Left renal pelvis (tissue), 4 donors: ENCODE results near the gene ZNF597. TPM values are rescaled to one million over a fixed set of nuclear protein-coding genes. Genes with fewer than 3 reads are reported as not detected.
"Not testable (repeated sequence)": the region's sequence is repeated elsewhere in the genome, so short reads cannot be mapped to it uniquely, and the experiment has no call there.

Experiments used
- DNase-seq, 4 donors: peaks; one replicate each; pipeline ENCODE4 v3.0.0-alpha.2; 2013; ENCODE audit warnings: low read depth in 4 of 4, low spot score in 3 of 4
- polyA plus RNA-seq, 4 donors: library from polyadenylated mRNA; unstranded; fragments of 120-200 nt; gene quantifications; one replicate each; pipeline ENCODE4 v1.2.1, GENCODE V29; 2013; ENCODE audit not compliant: insufficient read length in 4 of 4

Gene ZNF597
- polyA plus RNA-seq, 4 donors: 3.4 to 4.2 (median 3.9) TPM

DNA sequence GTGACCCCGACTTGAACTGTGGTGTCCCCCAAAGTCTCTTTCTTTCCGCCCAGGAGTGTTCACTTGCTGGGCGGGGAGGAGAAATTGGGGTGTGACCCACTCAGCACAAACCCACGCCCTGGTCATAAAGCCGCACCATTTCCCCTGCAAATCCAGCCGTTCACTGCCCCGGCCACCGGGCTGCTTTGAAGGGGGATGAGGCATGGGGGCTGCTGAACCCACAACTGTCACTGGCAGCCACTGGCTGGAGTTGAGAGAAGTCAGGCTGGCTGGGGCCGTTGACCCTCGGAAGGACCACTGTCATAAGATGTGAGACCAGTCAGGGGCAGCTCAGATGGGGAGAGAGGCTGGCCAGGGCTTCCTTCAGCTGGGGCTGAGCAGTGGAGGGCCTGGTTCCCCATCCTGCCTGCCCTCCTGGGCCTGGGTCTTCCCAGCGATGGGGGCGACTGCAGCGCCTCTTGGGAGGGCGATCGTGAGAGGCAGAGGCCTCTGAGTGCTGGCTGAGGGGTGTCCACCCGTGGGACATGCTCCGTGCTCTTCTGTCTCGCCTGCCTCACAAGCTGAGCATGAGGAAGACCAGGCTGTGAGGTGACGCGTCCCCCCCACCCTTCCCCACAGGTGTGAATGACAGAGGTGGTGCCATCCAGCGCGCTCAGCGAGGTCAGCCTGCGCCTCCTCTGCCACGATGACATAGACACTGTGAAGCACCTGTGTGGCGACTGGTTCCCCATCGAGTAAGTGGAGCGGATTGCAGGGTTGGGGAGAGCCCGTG, 32.5 kb upstream of the ZNF597 start:
- no peak for DNase-seq

DNA sequence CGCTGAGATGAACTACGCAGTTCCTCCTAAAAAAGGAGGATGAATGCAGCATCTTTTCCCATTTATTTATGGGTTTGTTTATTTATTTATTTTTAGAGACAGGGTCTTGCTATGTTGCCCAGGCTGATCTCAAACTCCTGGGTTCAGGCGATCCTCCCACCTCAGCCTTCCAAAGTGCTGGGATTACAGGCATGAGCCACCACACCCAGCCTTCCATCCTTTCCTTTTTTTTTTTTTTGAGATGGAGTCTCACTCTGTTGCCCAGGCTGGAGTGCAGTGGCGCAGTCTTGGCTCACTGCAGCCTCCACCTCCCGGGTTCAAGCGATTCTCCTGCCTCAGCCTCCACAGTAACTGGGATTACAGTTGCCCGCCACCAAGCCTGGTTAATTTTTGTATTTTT, 31.6 kb upstream of the ZNF597 start:
- DNase-seq: not testable (repeated sequence)

DNA sequence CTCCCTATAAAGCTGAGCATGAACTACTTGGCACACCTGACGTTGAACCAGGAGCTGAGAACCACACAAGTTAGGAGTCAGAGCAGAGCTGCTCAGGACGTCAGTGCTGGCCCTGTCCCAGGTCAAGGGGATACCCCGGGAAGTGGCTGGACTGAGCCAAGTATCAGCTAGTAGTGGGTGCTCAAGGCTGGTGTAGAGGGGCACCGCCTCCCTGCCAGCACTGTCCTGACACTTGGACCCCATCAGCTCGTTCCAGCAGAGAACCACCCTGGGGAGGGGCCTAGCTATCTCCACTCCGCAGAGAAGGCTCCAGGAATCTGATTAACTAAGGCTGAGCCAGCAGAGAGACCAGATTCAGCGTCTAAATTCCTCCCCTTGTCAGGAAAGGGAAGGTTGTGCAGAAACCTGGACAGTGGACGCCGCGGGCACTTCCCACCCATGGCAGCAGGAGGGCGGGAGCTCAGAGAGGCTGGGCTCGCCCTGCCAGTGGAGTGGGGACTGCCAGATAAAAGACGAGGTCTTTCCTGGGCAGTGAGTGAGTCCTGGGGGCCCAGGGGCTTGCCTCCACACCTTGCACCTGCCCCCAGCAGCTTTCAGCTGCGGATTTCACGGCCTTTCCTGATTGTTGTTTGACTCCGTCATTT, 31.0 kb upstream of the ZNF597 start:
- DNase-seq: no peak

DNA sequence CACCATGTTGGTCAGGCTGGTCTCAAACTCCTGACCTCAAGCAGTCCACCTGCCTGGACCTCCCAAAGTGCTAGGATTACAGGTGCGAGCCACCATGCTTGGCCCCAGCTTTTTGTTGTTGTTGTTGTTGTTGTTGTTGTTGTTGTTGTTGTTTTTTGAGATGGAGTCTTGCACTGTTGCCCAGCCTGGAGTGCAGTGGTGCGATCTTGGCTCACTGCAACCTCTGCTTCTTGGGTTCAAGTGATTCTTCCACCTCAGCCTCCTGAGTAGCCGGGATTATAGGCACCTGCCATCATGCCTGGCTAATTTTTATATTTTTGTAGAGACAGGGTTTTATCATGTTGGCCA, 30.3 kb upstream of the ZNF597 start:
- not testable (repeated sequence) for DNase-seq

DNA sequence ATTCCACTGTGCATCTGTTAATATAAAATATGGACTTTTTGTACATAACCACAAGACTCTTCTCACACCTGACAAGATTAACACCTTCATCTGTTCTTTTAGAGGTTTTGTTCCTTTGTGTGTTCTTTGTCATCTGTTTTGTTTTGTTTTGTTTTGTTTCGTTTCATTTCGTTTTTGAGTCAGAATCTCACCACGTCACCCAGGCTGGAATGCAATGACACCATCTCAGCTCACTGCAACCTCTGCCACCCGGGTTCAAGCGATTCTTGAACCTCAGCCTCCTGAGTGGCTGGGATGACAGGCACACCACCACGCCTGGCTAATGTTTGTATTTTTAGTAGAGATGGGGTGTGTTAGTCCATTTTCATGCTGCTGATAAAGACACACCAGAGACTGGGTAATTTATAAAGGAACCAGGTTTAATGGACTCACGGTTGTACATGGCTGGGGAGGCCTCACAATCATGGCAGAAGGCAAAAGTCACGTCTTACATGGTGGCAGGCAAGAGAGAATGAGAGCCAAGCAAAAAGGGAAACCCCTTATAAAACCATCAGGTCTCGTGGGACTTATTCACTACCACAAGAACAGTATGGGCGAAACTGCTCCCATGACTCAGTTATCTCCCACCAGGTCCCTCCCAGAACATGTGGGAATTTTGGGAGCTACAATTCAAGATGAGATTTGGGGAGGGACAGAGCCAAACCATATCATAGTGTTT, 29.7 kb upstream of the ZNF597 start:
- no peak for DNase-seq

DNA sequence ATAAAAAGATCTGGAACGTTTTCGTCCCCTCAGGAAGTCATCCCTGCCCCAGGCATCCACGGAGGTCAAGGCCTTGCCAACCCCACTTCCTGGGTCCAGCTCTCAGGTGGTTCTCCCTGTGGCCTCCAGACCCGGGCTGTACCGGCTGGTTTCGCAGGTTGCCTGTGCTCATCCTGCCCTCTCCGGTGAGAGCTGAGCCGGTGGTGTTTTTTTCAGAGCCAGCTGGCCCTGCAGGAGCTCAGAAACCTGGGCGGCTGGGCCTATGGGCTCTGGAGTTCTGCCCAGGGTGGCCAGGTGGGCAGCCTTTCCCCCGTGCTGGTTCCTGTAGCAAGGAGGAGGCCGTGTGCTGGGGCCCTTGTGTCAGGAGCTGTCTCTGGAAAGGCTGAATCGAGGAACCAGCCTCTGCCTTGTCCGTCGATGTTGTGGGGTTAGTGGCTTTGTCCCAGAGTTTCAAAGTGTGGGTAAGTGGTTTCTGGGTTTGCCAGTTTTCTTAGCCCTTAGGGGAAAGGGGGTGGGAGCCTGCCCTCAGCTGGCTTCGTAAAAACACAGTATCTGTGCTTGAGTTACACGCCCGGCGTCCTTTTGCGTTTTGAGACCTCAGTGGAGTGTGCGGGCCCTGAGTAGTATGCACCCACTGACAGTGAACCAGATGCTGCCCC, 28.3 kb upstream of the ZNF597 start:
- DNase-seq: no peak

DNA sequence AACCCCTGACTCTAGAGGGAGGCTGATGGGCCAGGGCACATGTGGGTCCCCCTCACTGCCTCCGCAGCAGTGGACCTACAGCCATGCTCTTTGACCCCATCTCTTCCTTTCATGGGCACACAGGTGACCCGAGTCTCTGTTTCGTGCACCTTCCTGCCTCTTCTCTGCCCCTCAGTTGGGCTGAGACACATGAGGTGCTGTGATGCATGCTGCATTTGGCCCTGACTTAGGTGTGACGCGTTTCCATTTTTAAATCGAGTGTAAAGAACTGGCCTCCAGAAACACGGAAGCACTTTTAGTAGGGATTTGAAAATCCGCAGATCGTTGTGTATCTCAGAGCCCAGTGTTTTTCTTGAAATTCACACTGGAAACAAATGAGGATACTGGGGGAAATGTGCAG, 27.4 kb upstream of the ZNF597 start:
- no peak for DNase-seq

DNA sequence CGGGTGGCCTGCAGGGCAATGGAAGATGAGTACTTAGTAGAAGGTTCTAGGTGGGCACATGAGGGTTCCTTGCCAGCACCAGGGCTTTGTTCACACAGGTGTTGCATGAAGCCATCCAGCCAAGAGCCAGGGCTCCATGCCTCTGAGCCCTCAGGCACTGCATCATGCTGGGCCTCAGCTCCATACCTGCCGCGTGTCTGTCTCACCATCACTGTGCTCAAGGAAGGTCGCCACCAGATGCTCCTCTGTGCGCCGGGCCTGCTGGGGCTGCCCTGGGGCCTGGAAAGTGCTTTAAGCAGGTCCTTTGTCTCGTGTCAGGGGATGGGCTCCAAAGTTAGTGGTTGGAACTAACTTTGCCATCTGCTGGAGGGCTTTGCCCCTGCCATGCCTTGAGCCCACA, 26.4 kb upstream of the ZNF597 start:
- DNase-seq: no peak

DNA sequence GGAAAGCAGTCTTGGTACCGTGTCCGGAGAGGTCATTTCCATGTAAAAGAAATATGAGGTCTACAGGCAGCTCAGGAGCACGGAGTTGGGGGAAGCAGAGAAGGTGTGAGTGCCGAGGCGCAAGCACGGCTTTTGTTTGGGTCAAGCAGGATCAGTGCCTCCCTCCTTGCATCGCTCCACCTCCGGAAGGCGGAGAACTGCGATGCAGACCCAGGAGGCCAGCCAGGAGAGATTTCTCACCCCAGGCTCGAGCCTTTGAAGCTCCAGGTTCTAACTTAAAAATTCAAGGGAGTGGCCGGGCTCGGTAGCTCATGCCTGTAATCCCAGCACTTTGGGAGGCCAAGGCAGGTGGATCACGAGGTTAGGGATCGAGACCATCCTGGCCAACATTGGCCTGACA, 25.2 kb upstream of the ZNF597 start:
- DNase-seq: no peak

DNA sequence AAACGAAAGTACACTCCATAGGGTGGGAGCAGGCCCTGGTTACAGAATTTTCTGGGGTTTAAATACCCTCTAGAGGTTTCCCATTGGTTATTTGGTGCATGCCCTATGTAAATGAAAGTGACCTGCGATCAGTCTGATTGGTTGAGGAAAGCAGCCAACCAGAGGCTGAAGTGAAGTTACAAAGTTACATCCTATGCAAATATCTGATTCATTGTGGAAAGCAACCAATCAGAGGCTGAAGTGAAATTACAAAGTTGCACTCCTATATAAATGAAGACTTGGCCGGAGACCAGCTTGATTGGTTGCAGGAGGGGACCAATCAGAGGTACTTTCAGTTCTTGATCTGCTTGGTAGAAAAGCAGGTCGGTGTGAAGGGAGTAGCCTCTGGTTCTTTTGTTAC, 24.6 kb upstream of the ZNF597 start:
- DNase-seq: no peak

DNA sequence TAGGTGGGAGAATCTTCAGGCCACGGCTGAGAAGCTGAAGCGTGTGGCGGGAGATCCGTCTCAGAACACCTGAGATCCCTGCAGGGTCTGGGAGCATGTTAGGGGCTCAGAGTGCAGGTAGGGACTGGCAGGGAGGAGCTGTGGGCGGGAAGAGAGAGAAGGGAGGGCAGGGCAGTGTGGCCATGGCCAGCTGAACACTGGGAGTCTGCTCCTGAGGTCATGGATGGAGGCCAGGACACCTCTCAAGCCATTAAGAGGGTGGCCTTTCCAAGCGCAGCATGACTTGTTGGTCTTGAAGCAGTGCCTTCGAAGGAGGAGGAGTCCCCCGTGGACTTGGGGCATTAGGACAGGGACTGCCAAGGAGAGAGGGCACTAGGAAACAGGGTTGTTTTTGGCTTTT, 23.9 kb upstream of the ZNF597 start:
- DNase-seq: no peak

DNA sequence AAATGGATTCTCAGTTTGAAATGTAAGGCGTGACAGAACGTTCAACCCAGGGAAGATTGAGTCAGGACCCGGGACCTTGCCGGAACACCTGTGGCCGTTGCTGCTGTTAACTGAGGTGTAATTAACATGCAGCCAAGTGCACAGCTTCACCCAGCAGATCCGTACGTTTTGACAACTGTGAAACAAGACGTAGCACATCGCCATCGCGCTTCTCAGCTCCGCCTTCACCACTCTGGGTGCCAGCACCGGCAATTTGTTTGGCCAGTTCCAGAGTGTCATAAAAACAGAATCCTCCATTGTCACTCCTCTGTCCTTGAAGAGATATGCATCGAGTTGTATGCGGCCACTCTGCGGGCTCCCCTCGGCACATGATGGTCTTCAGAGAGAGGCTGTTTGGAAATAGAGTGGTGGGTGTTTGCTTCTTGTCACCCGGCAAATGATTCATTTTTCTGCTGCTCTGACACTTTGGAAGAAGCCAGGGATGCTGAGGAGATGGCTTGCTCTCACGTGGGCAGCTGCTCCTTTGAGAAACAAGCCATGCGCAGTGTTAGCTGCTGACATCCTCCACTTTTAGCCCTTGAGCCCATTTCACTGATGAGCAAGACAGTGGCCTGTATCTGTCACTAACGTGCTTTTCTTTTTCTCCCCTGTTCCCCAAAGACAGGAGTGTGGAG, 22.7 kb upstream of the ZNF597 start:
- DNase-seq: no peak

DNA sequence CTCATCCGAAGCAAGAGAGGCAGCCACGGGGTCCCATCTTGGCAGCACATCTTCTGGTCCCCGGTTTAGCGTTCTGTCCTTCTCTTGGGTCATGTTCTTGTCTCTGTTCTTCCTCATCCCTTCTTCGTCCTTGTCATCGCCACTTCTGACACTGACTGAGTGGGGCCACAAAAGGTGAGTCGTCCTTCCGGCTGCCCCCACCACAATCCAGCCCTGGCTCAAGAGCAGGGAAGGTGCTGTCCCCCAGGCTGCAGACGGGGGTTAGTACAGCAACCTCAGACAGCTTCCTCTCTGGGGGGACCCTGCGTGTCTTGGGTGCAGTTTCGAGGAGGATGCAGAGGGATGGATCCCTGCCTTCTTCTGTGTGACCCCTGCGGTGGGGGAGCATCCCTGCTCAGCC, 22.0 kb upstream of the ZNF597 start:
- no peak for DNase-seq

DNA sequence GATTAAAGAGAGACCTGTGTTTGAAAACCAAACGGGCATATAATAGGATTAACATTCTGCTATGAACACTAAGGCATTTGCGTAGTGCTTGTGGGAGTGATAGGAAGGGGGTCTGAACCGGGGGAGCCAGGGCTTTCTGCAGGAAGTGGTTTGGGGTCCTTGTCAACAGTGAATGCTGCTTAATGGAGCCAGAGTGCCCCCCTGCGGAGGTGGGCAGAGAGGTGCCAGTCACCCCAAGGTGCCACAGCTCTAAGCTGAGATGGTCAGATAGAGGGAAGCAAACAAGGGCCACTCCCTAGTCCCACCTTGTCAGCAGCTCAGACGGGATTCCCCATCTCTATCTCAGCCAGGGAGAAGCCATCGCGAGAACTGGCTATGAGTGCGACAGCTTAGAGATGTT, 17.8 kb upstream of the ZNF597 start:
- no peak for DNase-seq

DNA sequence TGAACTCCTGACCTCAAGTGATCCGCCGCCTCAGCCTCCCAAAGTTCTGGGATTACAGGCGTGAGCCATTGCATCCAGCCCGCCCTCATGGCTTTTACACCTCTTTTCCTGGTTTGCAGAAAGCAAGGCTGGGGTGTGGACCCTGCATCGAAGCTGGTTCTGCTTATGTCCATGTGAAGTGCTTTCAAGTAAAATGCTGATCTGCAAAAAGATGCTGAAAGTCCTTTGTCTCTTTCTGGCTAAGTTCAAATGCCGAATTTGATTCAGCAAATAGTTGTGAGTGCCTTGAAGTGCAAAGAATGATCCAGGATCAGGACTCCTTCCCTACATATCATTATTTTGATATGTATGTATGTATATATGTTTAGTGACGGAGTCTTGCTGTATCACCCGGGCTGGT, 17.3 kb upstream of the ZNF597 start:
- DNase-seq: no peak

DNA sequence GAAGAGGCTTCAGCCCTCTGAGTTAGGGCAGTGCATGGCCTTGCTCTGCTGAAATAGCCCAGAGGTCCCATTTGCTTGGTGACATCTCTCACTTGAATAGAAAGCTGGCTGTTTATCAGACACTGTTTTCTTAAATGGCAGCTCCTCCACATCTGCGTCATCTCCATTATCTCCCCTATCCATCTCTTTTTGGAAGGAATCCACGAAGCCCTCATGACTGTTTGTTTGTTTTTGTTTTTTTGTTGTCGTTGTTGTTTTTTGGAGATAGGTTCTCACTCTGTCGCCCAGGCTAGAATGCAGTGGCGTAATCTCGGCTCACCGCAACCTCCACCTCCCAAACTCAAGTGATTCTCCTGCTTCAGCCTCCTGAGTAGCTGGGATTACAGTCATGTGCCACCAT, 16.8 kb upstream of the ZNF597 start:
- DNase-seq: no peak

DNA sequence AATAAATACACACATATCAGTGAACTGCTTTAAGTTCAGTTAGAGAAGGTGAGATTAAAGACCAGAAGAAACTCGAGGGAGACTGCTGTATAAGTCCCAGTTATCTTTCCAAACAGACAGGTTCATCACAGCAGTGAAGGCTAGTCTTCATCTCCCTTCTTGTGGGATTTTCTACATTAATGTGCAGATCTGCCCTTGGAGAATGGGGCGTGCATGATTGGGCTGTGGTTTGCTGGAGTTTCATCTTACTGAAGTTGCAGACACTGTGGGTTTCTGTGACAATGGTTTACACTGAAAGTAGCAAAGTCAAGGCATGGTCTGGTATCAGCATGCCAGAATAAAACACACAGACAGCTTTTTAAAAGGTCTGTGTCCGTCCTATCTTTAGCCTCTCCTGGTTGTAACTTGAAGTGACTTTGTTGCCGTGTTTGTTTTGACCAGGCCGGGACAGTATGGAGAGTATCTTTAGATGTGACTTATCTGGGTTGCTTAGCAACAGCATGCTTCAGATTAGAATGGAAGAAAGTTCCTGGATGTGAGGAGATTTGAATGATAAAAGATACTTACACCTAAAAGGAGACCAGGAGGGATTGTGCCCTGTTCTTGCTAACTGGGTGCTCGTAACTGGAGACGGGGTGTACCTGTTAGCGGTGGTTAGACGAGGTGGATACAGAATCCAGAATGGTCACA, 16.2 kb upstream of the ZNF597 start:
- DNase-seq: no peak

DNA sequence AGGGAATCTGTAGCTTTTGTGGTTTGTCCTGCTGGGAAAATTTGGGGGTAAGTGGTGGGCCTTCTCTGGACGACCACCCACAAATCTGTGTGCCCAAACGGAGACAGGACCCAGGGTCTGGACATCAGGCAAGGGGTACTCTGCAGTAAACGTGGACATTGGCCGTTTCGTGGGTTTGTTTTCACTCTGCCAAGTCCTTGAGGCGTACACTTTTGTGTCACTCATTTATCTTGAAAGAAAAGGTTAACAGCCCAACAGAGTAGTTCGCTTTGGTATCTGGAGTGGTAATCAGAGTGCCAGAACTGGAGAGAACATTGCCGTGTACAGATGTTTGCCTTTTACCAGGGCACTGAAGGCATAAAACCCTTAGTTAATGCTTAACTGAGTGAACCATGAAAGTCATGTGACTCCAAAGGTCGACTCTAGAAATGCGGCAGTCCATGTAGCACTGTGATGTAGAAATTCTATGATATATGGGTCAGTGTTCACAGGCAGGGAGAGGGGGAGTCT, 15.6 kb upstream of the ZNF597 start:
- DNase-seq: peak in 1 of 4 donors; percentile 53

DNA sequence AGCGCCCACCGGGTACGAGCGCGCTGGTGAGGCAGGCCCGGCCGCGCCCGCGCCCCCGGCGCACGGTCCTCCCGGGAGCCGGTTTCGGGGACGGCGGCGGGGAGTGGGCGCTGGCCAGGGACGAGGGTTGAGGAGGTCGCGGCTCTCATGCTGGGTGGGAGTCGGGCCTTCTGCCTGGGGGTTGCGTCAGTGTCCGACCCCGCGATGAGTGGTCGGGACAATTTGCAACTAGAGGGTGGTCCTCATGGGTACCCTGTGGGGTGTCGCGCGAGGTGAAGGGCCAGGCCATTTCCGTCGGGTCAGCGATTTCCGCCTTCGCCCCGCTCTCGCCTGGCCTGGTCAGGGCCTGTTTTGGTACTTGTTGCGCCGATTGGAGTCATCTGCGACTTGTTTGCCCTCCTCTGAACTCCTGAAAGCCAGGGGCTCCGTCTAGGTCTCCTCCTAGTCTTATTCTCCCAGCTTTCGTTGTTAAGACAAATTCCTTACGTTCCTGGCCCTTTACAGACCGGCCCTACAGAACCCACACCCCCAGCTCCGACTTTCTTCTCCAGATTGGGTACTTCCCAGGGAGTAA, 15.1 kb upstream of the ZNF597 start:
- no peak for DNase-seq
